Renal cortical epithelial cell (primary cell): ENCODE measurements around the gene ALG12. TPM values are rescaled to one million over a fixed set of nuclear protein-coding genes. Genes with fewer than 3 reads are reported as not detected.

Experiments used
- total RNA-seq: library from RNA; depleted of rRNA; stranded (reverse); fragments of >200 nt; gene quantifications from 2 replicates; pipeline ENCODE4 v1.2.3, GENCODE V29; 2014

Gene ALG12
- total RNA-seq, 1 donor from 2014 or later = 33.2 TPM

Other genes starting within 250 kb of the ALG12 start
- 16.1 and 38.1 TPM in 2 replicates for gene BRD1, start 90.6 kb downstream of the ALG12 start, total RNA-seq
- 12.2 and 23.7 TPM in 2 replicates for gene ZBED4, start 64.6 kb downstream of the ALG12 start, total RNA-seq
- 28.3 and 32.5 TPM in 2 replicates for gene CRELD2, start 196 bp upstream of the ALG12 start, total RNA-seq
- 26.3 and 40.3 TPM in 2 replicates for gene PIM3, start 42.3 kb upstream of the ALG12 start, total RNA-seq
- not detected in 2 replicates for gene IL17REL, start 94.3 kb upstream of the ALG12 start, total RNA-seq
- not detected in 2 replicates for gene TTLL8, start 139.9 kb upstream of the ALG12 start, total RNA-seq
- gene MLC1, start 167.0 kb upstream of the ALG12 start, total RNA-seq = not detected in 2 replicates
- not detected in 2 replicates for gene MOV10L1, start 171.6 kb upstream of the ALG12 start, total RNA-seq